WERI-Rb-1 (cell line): Measurements from ENCODE around the gene C9orf85.

Experiments used
- DNase-seq: peaks from one replicate; pipeline ENCODE4 v3.0.0-alpha.2; 2020
- H3K27ac ChIP-seq: fragments of 250-450 bp; sonication (Bioruptor Pico); 2 replicates; pipeline ENCODE4 v1.5.1; 2020; ENCODE audit warnings: mild to moderate bottlenecking, moderate library complexity
- H3K27me3 ChIP-seq: fragments of 250-450 bp; sonication (Bioruptor Pico); 2 replicates; pipeline ENCODE4 v1.5.1; 2021; ENCODE audit warnings: mild to moderate bottlenecking, low read depth, moderate library complexity; ENCODE audit not compliant: insufficient read depth, severe bottlenecking
- H3K36me3 ChIP-seq: fragments of 250-450 bp; sonication (Bioruptor Pico); 2 replicates; pipeline ENCODE4 v1.5.1; 2020; ENCODE audit warnings: mild to moderate bottlenecking, moderate library complexity
- H3K4me3 ChIP-seq: 2 replicates; pipeline ENCODE4 v1.5.1; 2011; ENCODE audit warnings: low read depth, mild to moderate bottlenecking, control low read depth, low read length
- H3K9me3 ChIP-seq: fragments of 250-450 bp; sonication (Bioruptor Pico); 2 replicates; pipeline ENCODE4 v1.5.1; 2021; ENCODE audit warnings: mild to moderate bottlenecking, moderate library complexity; ENCODE audit not compliant: severe bottlenecking
- TF ChIP-seq, protein P1 (sequence below): IDR thresholded peaks from 2 replicates; pipeline ENCODE4 v1.5.1; 2011; ENCODE audit warnings: low read depth, mild to moderate bottlenecking, control low read depth, inconsistent platforms, low read length

The C9orf85 gene

DNA sequence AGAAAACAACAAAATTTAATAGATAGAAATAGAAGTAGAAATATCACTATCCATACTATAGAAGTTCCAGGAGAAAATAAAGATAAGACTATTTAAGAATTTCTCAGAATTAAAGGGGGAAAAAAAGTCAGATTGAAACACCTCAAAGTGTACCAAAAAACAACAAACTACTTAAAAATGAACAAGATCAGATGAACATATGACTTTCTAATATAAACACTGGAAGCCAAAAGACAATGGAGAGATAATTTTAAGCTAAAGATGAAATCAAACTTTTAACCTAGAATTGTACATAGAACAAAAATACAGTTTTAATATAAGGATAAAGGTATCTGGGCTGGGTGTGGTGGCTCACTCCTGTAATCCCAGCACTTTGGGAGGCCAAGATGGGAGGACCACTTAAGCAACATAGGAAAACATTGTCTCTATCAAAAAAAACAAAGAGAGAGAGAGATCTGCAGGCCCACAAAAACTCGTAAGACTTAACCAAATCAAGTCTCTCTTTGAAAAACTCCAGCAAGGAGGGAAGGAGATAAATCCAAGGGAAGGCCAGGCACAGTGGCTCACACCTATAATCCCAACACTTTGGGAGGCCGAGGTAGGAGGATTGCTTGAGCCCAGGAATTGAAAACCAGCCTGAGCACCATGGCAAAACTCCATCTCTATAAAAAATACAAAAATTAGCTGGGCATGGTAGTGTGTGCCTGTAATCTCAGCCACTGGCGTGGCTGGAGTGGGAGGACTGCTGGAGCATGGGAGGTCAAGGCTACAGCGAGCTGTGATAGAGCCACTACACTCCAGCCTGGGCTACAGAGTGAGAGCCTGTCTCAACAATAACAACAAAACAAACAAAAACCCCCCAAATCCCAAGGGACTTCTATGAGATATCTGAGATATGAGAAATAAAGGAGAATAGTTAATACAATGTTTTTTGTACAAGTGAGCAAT, 32.8 kb upstream of the C9orf85 start:
- Histone ChIP-seq H3K27ac (no peak overlapping the region), H3K9me3 (no peaks in the 10 kb centered on the region), H3K4me3 (no peak overlapping the region), H3K36me3 (peaks cover 12% of the 10 kb centered on the region), H3K27me3 (no peaks in the 10 kb centered on the region)
- TF ChIP-seq, protein P1, sequence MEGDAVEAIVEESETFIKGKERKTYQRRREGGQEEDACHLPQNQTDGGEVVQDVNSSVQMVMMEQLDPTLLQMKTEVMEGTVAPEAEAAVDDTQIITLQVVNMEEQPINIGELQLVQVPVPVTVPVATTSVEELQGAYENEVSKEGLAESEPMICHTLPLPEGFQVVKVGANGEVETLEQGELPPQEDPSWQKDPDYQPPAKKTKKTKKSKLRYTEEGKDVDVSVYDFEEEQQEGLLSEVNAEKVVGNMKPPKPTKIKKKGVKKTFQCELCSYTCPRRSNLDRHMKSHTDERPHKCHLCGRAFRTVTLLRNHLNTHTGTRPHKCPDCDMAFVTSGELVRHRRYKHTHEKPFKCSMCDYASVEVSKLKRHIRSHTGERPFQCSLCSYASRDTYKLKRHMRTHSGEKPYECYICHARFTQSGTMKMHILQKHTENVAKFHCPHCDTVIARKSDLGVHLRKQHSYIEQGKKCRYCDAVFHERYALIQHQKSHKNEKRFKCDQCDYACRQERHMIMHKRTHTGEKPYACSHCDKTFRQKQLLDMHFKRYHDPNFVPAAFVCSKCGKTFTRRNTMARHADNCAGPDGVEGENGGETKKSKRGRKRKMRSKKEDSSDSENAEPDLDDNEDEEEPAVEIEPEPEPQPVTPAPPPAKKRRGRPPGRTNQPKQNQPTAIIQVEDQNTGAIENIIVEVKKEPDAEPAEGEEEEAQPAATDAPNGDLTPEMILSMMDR = no peak
- no peak for DNase-seq

DNA sequence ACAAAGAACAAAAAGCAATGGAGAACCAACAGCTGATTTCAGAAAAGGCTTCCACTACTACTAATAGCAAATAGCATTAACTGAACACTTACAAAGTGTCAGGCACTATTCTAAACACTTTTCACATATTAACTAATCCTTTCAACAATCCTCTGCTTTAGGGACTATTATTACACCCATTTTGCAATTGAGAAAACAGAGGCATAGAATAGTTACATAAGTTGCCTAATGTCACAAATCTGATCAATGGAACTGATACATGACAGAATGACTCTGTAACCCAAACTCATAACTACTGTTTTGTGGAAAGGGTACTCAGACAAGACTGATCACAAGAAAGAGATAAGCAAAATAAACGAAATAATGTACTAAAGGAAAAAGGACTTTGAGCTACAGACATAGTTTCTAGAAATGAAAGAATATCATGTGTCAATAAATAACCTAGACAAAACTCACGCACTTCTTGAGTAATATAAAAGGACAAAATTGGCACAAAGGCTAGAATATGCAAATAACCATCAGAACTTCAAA, 31.7 kb upstream of the C9orf85 start:
- Histone ChIP-seq H3K4me3 (no peak overlapping the region), H3K27me3 (no peaks in the 10 kb centered on the region), H3K36me3 (peaks cover 2% of the 10 kb centered on the region), H3K27ac (no peak overlapping the region), H3K9me3 (peaks cover 4% of the 10 kb centered on the region)
- DNase-seq = no peak
- TF ChIP-seq, protein P1 = no peak

DNA sequence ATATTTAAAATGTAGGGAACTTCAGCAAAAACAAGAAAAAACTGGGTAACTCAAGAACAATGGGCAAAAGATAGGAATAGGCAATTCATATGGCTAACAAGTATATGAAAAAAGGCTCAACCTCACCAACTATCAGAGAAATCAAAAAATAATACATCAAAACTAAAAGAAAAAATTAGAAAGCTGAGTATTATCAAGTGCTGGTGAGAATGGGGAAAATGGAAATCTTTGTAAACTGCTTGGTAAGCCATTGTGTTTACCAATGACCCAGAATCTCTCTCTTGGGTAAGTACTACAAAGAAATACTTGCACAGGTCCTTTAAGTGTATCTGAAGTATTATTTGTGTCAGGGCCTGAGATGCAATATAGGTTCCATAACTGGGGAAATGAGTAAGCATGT, 27.4 kb upstream of the C9orf85 start:
- TF ChIP-seq, protein P1 = no peak
- Histone ChIP-seq H3K4me3 (no peak overlapping the region), H3K36me3 (no peaks in the 10 kb centered on the region; the same call in 1 of the 2 replicates), H3K9me3 (peaks cover 4% of the 10 kb centered on the region), H3K27ac (no peak overlapping the region), H3K27me3 (no peaks in the 10 kb centered on the region)
- no peak for DNase-seq

DNA sequence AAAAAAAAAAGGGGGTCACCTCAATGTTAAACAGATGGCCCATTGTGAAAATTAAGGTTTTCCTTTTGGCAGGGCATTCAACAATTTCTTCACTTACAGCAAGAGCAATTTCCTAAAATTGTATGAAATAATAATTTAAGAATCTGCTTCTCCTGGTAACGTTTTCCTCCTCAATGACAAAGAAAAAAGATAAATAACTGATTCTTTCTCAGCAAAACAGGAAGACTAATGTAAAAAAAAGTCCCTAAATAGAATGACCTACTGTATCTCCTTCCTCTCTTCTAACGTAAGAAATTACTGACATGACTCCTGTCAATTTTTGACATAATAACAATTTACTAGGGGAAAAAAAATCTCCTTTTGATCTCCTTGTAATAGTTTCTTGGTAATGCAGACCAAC, 26.0 kb upstream of the C9orf85 start:
- Histone ChIP-seq H3K4me3 (no peak overlapping the region), H3K27me3 (no peaks in the 10 kb centered on the region), H3K36me3 (no peaks in the 10 kb centered on the region; the same call in 1 of the 2 replicates), H3K27ac (no peak overlapping the region), H3K9me3 (peaks cover 4% of the 10 kb centered on the region)
- no peak for DNase-seq
- TF ChIP-seq, protein P1 = no peak

DNA sequence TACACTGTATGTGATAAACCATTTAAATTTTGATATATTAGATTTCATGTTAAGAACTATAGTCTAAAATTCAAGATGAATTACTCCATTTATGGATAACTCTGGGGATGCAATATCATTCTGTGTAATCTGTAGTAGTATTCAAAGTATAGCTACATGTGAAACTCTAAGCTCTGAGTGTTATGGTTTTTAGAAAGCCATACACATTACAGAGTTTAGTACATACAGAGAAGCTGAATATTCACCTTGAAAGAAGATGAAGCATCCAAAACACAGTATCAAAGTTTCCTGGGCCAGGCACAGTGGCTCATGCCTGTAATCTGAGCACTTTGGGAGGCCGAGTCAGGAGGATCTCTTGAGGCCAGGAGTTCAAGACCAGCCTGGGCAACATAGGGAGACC, 25.4 kb upstream of the C9orf85 start:
- H3K27me3 ChIP-seq = no peaks in the 10 kb centered on the region
- DNase-seq = no peak
- no peak overlapping the region for H3K4me3 ChIP-seq
- no peak overlapping the region for H3K27ac ChIP-seq
- TF ChIP-seq, protein P1 = no peak
- peaks cover 4% of the 10 kb centered on the region for H3K9me3 ChIP-seq
- no peaks in the 10 kb centered on the region; the same call in 1 of the 2 replicates for H3K36me3 ChIP-seq
